ENCODE data around the gene SEMA6A. TPM values are rescaled to one million over a fixed set of nuclear protein-coding genes. Genes with fewer than 3 reads are reported as not detected.

The SEMA6A gene
- total RNA-seq, 1 donor from 2014 or later, result 2.6 TPM

GRCh38 chr5:116600876-116601275 is 26.3 kb upstream of the SEMA6A start:
- Mint-ChIP-seq H3K4me3 (ENCODE audit: unreplicated experiment) (no peak overlapping the region), H3K36me3 (ENCODE audit: unreplicated experiment) (no peaks in the 10 kb centered on the region), H3K27ac (ENCODE audit: unreplicated experiment) (peak overlapping the region; percentile 65), H3K27me3 (ENCODE audit: unreplicated experiment) (peaks cover 3% of the 10 kb centered on the region), H3K4me1 (ENCODE audit: unreplicated experiment) (peaks cover 6% of the 10 kb centered on the region), H3K9me3 (ENCODE audit: unreplicated experiment) (no peaks in the 10 kb centered on the region)
- TF ChIP-seq, protein P1, sequence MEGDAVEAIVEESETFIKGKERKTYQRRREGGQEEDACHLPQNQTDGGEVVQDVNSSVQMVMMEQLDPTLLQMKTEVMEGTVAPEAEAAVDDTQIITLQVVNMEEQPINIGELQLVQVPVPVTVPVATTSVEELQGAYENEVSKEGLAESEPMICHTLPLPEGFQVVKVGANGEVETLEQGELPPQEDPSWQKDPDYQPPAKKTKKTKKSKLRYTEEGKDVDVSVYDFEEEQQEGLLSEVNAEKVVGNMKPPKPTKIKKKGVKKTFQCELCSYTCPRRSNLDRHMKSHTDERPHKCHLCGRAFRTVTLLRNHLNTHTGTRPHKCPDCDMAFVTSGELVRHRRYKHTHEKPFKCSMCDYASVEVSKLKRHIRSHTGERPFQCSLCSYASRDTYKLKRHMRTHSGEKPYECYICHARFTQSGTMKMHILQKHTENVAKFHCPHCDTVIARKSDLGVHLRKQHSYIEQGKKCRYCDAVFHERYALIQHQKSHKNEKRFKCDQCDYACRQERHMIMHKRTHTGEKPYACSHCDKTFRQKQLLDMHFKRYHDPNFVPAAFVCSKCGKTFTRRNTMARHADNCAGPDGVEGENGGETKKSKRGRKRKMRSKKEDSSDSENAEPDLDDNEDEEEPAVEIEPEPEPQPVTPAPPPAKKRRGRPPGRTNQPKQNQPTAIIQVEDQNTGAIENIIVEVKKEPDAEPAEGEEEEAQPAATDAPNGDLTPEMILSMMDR (IDR thresholded peaks at IDR 0.05), result no peak
- DNase-seq (ENCODE audit: extremely low spot score, unreplicated experiment), result no peak

DNA sequence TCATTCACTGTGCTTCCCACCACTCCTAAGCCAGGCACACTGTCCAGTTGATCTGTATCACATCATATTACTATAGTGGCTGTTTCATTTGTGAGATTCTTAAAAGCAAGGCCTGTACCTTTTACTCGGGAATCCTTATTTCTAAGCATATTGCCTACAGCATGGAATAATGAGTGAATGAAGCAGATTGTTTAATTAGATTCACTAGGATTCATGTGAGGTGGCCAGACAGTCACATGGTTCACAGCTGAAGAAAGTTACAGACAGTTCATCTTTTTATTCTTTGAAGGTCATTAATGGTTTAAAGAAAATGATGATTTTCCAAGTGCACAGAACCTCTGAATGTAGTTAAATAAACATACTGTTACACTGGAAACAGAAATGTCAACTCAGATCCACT is 24.3 kb upstream of the SEMA6A start:
- H3K27ac Mint-ChIP-seq (ENCODE audit: unreplicated experiment), result no peak overlapping the region
- peaks cover 3% of the 10 kb centered on the region for H3K27me3 Mint-ChIP-seq (ENCODE audit: unreplicated experiment)
- TF ChIP-seq, protein P1 (IDR thresholded peaks at IDR 0.05), result no peak
- no peak overlapping the region for H3K4me3 Mint-ChIP-seq (ENCODE audit: unreplicated experiment)
- no peaks in the 10 kb centered on the region for H3K36me3 Mint-ChIP-seq (ENCODE audit: unreplicated experiment)
- no peak for DNase-seq (ENCODE audit: extremely low spot score, unreplicated experiment)
- no peaks in the 10 kb centered on the region for H3K9me3 Mint-ChIP-seq (ENCODE audit: unreplicated experiment)
- H3K4me1 Mint-ChIP-seq (ENCODE audit: unreplicated experiment), result peaks cover 6% of the 10 kb centered on the region

GRCh38 chr5:116595498-116595897 is 20.9 kb upstream of the SEMA6A start:
- Mint-ChIP-seq H3K4me1 (ENCODE audit: unreplicated experiment) (no peaks in the 10 kb centered on the region), H3K36me3 (ENCODE audit: unreplicated experiment) (no peaks in the 10 kb centered on the region), H3K4me3 (ENCODE audit: unreplicated experiment) (no peak overlapping the region), H3K27ac (ENCODE audit: unreplicated experiment) (no peak overlapping the region), H3K9me3 (ENCODE audit: unreplicated experiment) (no peaks in the 10 kb centered on the region), H3K27me3 (ENCODE audit: unreplicated experiment) (no peaks in the 10 kb centered on the region)
- DNase-seq (ENCODE audit: extremely low spot score, unreplicated experiment), result no peak
- TF ChIP-seq, protein P1 (IDR thresholded peaks at IDR 0.05), result no peak

DNA sequence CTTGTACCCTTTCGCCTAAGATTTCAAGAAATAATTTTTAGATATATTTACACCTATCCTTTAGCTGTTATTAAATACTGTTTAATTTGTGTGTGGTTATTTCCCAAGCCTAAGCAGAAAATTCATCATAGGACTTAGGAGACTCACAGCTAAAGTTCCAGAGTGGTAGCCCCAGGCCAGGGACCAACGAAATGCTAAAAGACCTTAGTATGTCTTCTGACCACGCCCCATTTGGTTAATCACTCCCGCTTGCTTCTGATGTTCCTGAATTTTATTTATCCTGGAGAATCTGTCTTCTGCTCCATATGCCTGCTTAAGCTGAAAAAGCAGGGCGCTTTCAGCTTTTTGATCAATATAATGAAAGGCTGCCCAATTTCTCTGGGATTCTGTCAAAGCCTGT is 18.7 kb upstream of the SEMA6A start:
- H3K27ac Mint-ChIP-seq (ENCODE audit: unreplicated experiment), result no peak overlapping the region
- H3K9me3 Mint-ChIP-seq (ENCODE audit: unreplicated experiment), result no peaks in the 10 kb centered on the region
- H3K27me3 Mint-ChIP-seq (ENCODE audit: unreplicated experiment), result no peaks in the 10 kb centered on the region
- no peaks in the 10 kb centered on the region for H3K4me1 Mint-ChIP-seq (ENCODE audit: unreplicated experiment)
- DNase-seq (ENCODE audit: extremely low spot score, unreplicated experiment), result no peak
- no peaks in the 10 kb centered on the region for H3K36me3 Mint-ChIP-seq (ENCODE audit: unreplicated experiment)
- H3K4me3 Mint-ChIP-seq (ENCODE audit: unreplicated experiment), result no peak overlapping the region
- TF ChIP-seq, protein P1 (IDR thresholded peaks at IDR 0.05), result no peak

DNA sequence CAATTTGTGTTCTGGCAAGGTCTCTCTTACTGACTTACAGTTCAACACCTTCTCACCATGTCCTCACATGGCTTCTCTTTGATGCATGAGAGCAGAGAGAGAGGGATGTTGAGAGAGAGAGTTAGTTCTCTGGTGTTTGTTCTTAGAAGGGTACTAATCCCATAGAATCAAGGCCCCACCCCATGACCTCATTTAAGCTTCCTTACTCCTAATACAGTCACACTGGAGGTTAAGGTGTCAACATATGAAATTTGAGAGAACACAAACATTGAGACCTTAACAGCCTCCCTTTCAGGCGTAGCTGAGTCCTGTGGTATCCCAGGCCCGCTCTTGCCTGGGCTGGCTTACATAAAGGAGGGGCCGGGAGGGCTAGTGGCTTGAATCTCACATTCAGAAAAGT is 10.6 kb upstream of the SEMA6A start:
- H3K4me3 Mint-ChIP-seq (ENCODE audit: unreplicated experiment), result no peak overlapping the region
- H3K4me1 Mint-ChIP-seq (ENCODE audit: unreplicated experiment), result peaks cover 3% of the 10 kb centered on the region
- H3K36me3 Mint-ChIP-seq (ENCODE audit: unreplicated experiment), result no peaks in the 10 kb centered on the region

More for the DNA sequence above, 10.6 kb upstream of the SEMA6A start:
- no peak overlapping the region for H3K27ac Mint-ChIP-seq (ENCODE audit: unreplicated experiment)
- TF ChIP-seq, protein P1 (IDR thresholded peaks at IDR 0.05), result no peak
- DNase-seq (ENCODE audit: extremely low spot score, unreplicated experiment), result no peak
- H3K9me3 Mint-ChIP-seq (ENCODE audit: unreplicated experiment), result no peaks in the 10 kb centered on the region
- peaks cover 13% of the 10 kb centered on the region for H3K27me3 Mint-ChIP-seq (ENCODE audit: unreplicated experiment)

All from osteocyte (in vitro differentiated cells).